ENCODE data around the gene CYB5D1. TPM values are rescaled to one million over a fixed set of nuclear protein-coding genes. Genes with fewer than 3 reads are reported as not detected.

CYB5D1 gene
- polyA plus RNA-seq, 1 experiment, result 6.7 TPM

GRCh38 chr17:7846765-7847661 lies 10.8 kb upstream of the CYB5D1 start:
- ChIA-PET POLR2A (no interaction called here), CTCF (interaction anchor here (3.1 kb wide), 1 partner anchor 12 kb away, joined by 17 read pairs; the partner anchor contains the start of gene KDM6B)
- TF ChIP-seq CTCF (IDR thresholded peaks at IDR 0.05; ENCODE audit: insufficient read depth, low read depth, low read length), result no peak
- H3K27me3 ChIP-seq (ENCODE audit: control insufficient read depth, insufficient read depth, low read length), result no peaks in the 10 kb centered on the region
- peaks cover 44% of the 10 kb centered on the region for H3K36me3 ChIP-seq (ENCODE audit: control insufficient read depth, insufficient read depth, low read length)
- H3K4me3 ChIP-seq (ENCODE audit: low read depth, low read length), result no peak overlapping the region
- DNase-seq (ENCODE audit: low read depth), result no peak

- POLR2A ChIA-PET, result no interaction called here
- peaks cover 54% of the 10 kb centered on the region for H3K36me3 ChIP-seq (ENCODE audit: control insufficient read depth, insufficient read depth, low read length)
- no peak for DNase-seq (ENCODE audit: low read depth)
- H3K27me3 ChIP-seq (ENCODE audit: control insufficient read depth, insufficient read depth, low read length), result no peaks in the 10 kb centered on the region
- H3K4me3 ChIP-seq (ENCODE audit: low read depth, low read length), result no peak overlapping the region
- no peak for TF ChIP-seq CTCF (IDR thresholded peaks at IDR 0.05; ENCODE audit: insufficient read depth, low read depth, low read length)
- CTCF ChIA-PET, result no interaction called here
Observed at GRCh38 chr17:7848131-7848579, 9.6 kb upstream of the CYB5D1 start.

DNA sequence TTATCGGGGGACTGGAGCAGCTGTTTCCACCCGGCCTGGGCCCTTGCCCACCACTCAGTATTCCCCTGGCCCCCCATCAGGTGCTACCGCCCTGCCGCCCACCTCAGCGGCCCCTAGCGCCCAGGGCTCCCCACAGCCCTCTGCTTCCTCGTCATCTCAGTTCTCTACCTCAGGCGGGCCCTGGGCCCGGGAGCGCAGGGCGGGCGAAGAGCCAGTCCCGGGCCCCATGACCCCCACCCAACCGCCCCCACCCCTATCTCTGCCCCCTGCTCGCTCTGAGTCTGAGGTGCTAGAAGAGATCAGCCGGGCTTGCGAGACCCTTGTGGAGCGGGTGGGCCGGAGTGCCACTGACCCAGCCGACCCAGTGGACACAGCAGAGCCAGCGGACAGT lies 9.1 kb upstream of the CYB5D1 start:
- no peak for TF ChIP-seq CTCF (IDR thresholded peaks at IDR 0.05; ENCODE audit: insufficient read depth, low read depth, low read length)
- ChIA-PET POLR2A (no interaction called here), CTCF (interaction anchor here (0.6 to 1.1 kb wide), 2 partner anchors 16 to 104 kb away, joined by 3 to 4 read pairs; no protein-coding TSS in a partner anchor)
- DNase-seq (ENCODE audit: low read depth), result no peak
- Histone ChIP-seq H3K27me3 (ENCODE audit: control insufficient read depth, insufficient read depth, low read length) (no peaks in the 10 kb centered on the region), H3K36me3 (ENCODE audit: control insufficient read depth, insufficient read depth, low read length) (peaks cover 54% of the 10 kb centered on the region), H3K4me3 (ENCODE audit: low read depth, low read length) (no peak overlapping the region)

- CTCF ChIA-PET, result interaction anchor here (0.6 to 1.1 kb wide), 2 partner anchors 16 to 105 kb away, joined by 3 to 4 read pairs; no protein-coding TSS in a partner anchor
- H3K4me3 ChIP-seq (ENCODE audit: low read depth, low read length), result no peak overlapping the region
- no peaks in the 10 kb centered on the region for H3K27me3 ChIP-seq (ENCODE audit: control insufficient read depth, insufficient read depth, low read length)
- POLR2A ChIA-PET, result no interaction called here
- no peak for DNase-seq (ENCODE audit: low read depth)
- no peak for TF ChIP-seq CTCF (IDR thresholded peaks at IDR 0.05; ENCODE audit: insufficient read depth, low read depth, low read length)
- peaks cover 55% of the 10 kb centered on the region for H3K36me3 ChIP-seq (ENCODE audit: control insufficient read depth, insufficient read depth, low read length)
Observed at GRCh38 chr17:7849130-7849750, 8.6 kb upstream of the CYB5D1 start.

Measured in BJ (cell line).